CD8-positive, alpha-beta memory T cell (primary cell): ENCODE results near the gene TAB2. TPM values are rescaled to one million over a fixed set of nuclear protein-coding genes. Genes with fewer than 3 reads are reported as not detected.
"Not testable (repeated sequence)": the region's sequence is repeated elsewhere in the genome, so short reads cannot be mapped to it uniquely, and the experiment has no call there.

ENCODE experiments used
- CTCF ChIA-PET: fragments of 350-600 bp; sonication (Branson Sonifier 250); formaldehyde crosslinking; loops from one replicate; lab custom pipeline; 2021; ENCODE audit warnings: antibody characterized with exemption; lab: Charles Lee
- POLR2A ChIA-PET: fragments of 350-600 bp; sonication (Branson Sonifier 250); formaldehyde crosslinking; loops from one replicate; lab custom pipeline; 2021; ENCODE audit warnings: antibody characterized with exemption; lab: Charles Lee
- DNase-seq, 5 donors: peaks; one replicate each; pipeline versions ENCODE4 v3.0.0 to v3.0.0-alpha.2; 2020 to 2022; ENCODE audit warnings: mixed read lengths in 1 of 5
- H3K27ac ChIP-seq: one replicate; pipeline ENCODE4 v1.7.0; 2013; ENCODE audit warnings: low read depth, mild to moderate bottlenecking, low read length, moderate library complexity
- H3K27me3 ChIP-seq: 2 replicates; pipeline ENCODE4 v1.7.0; 2013; ENCODE audit warnings: low read length, mild to moderate bottlenecking; ENCODE audit not compliant: insufficient read depth, poor library complexity, severe bottlenecking
- H3K36me3 ChIP-seq: 2 replicates; pipeline ENCODE4 v1.7.0; 2013; ENCODE audit warnings: mild to moderate bottlenecking, low read length, moderate library complexity; ENCODE audit not compliant: insufficient read depth
- H3K4me1 ChIP-seq: 2 replicates; pipeline ENCODE4 v1.7.0; 2013; ENCODE audit warnings: mild to moderate bottlenecking, low read length, moderate library complexity; ENCODE audit not compliant: insufficient read depth
- H3K4me3 ChIP-seq: 2 replicates; pipeline ENCODE4 v1.7.0; 2013; ENCODE audit warnings: mild to moderate bottlenecking, low read length
- H3K9me3 ChIP-seq: 2 replicates; pipeline ENCODE4 v1.7.0; 2013; ENCODE audit warnings: mild to moderate bottlenecking, low read length
- H3K27ac Mint-ChIP-seq, 8 donors: one replicate each; pipeline ENCODE4 v1.8.0; 2020 to 2021; ENCODE audit warnings: mixed read lengths in 8 of 8, mild to moderate bottlenecking in 6 of 8, inconsistent platforms in 3 of 8, moderate library complexity in 3 of 8
- H3K27me3 Mint-ChIP-seq, 2 donors: one replicate each; pipeline ENCODE4 v1.8.0; 2020 to 2021; ENCODE audit warnings: mixed read lengths in 2 of 2, mild to moderate bottlenecking in 1 of 2, moderate library complexity in 1 of 2
- H3K36me3 Mint-ChIP-seq, 3 donors: one replicate each; pipeline ENCODE4 v1.8.0; 2020 to 2021; ENCODE audit warnings: mixed read lengths in 3 of 3, inconsistent platforms in 1 of 3, mild to moderate bottlenecking in 1 of 3
- H3K4me1 Mint-ChIP-seq, 3 donors: one replicate each; pipeline ENCODE4 v1.8.0; 2020 to 2021; ENCODE audit warnings: mixed read lengths in 3 of 3, inconsistent platforms in 1 of 3, mild to moderate bottlenecking in 1 of 3
- H3K4me3 Mint-ChIP-seq, 7 donors: one replicate each; pipeline ENCODE4 v1.8.0; 2020 to 2021; ENCODE audit warnings: mixed read lengths in 7 of 7, mild to moderate bottlenecking in 6 of 7, moderate library complexity in 4 of 7, inconsistent platforms in 2 of 7
- H3K9me3 Mint-ChIP-seq, 5 donors: one replicate each; pipeline ENCODE4 v1.8.0; 2020 to 2022; ENCODE audit warnings: mixed read lengths in 5 of 5, mild to moderate bottlenecking in 3 of 5, moderate library complexity in 2 of 5, inconsistent platforms in 1 of 5
- polyA plus RNA-seq: library from polyadenylated mRNA; unstranded; fragments of 300-500 nt; fragmentation: Illumina TruSeq; gene quantifications from one replicate; pipeline ENCODE4 v1.2.3, GENCODE V29; 2021
- total RNA-seq, 2 experiments: library from RNA; stranded (reverse); gene quantifications; one replicate each; pipeline ENCODE4 v1.2.3, GENCODE V29; 2021

The TAB2 gene
- total and polyA plus RNA-seq, 3 experiments from 2014 or later: 16.6 to 109 (median 103) TPM

GRCh38 chr6:149346078-149346477 lies 28.6 kb downstream of the TAB2 start:
- ChIA-PET POLR2A (interaction anchor here (0.8 kb wide), 1 partner anchor 29 kb away, joined by 3 read pairs; no protein-coding TSS in a partner anchor), CTCF (no interaction called here)
- H3K4me1 ChIP-seq: peaks cover 41% of the 10 kb centered on the region
- H3K36me3 ChIP-seq: no peaks in the 10 kb centered on the region
- no peak overlapping the region for H3K27ac ChIP-seq
- no peaks in the 10 kb centered on the region for H3K9me3 ChIP-seq
- H3K27me3 ChIP-seq: no peaks in the 10 kb centered on the region
- H3K27me3 Mint-ChIP-seq: no peaks in the 10 kb centered on the region
- H3K4me1 Mint-ChIP-seq: peaks cover 71 to 87% (median 84%) of the 10 kb centered on the region in 3 donors
- peak overlapping the region in 1 of 7 donors; percentile 13 for H3K4me3 Mint-ChIP-seq
- H3K36me3 Mint-ChIP-seq: peaks cover 0 to 44% (median 8%) of the 10 kb centered on the region in 3 donors
- no peak for DNase-seq
- H3K4me3 ChIP-seq: no peak overlapping the region
- peak overlapping the region in 3 of 8 donors; percentile 8 to 69 (median 25) for H3K27ac Mint-ChIP-seq
- no peaks in the 10 kb centered on the region for H3K9me3 Mint-ChIP-seq

DNA sequence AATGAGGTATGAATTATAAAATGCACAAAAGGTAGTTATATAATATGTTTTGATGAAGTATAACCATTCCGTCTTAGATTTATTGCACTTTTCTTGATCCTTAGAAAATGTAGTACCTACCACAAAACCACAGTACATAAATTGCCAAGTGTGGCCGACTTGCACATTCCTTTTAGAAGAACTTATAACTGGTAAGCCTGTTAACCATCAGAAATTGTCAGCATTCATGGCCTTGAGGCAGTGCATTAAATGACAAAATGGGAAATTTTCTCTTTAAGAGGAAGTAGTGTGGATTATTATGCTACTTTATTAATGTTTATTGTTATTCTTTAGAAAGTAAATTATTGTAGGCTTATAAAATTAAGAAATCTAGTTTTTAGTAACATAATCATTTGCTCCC lies 29.6 kb downstream of the TAB2 start:
- Histone ChIP-seq H3K4me3 (no peak overlapping the region), H3K27ac (no peak overlapping the region), H3K27me3 (no peaks in the 10 kb centered on the region), H3K9me3 (no peaks in the 10 kb centered on the region), H3K36me3 (no peaks in the 10 kb centered on the region), H3K4me1 (peaks cover 37% of the 10 kb centered on the region)
- Mint-ChIP-seq H3K4me3 (no peak overlapping the region), H3K27me3 (no peaks in the 10 kb centered on the region), H3K27ac (no peak overlapping the region), H3K9me3 (no peaks in the 10 kb centered on the region), H3K36me3 (peaks cover 0 to 45% (median 8%) of the 10 kb centered on the region in 3 donors), H3K4me1 (peaks cover 67 to 87% (median 84%) of the 10 kb centered on the region in 3 donors)
- ChIA-PET CTCF (interaction anchor here (1.3 kb wide), 1 partner anchor 36 kb away, joined by 3 read pairs; no protein-coding TSS in a partner anchor), POLR2A (no interaction called here)
- DNase-seq: no peak

DNA sequence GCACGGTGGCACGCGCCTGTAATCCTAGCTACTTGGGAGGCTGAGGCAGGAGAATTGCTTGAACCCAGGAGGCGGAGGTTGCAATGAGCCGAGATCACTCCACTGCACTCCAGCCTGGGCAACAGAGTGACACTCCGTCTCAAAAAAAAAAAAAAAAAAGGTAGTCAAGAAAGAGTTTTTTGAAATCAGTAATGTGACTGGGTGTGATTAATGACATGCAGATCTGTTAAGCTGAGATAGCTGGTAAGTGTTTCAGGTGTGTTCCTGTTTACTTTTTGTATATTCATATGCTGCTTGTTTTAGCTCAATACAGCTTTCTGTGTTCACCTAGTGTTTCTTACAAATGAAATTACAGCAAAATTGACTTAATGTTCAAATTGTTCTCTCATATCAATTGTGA lies 31.8 kb downstream of the TAB2 start:
- H3K36me3 ChIP-seq, H3K27me3 ChIP-seq, H3K9me3 Mint-ChIP-seq, CTCF ChIA-PET, H3K9me3 ChIP-seq, H3K27me3 Mint-ChIP-seq, H3K4me3 ChIP-seq, DNase-seq, H3K27ac ChIP-seq: not testable (repeated sequence)
- peak overlapping the region in 2 of 8 donors; percentile 12 to 43 for H3K27ac Mint-ChIP-seq
- POLR2A ChIA-PET: interaction anchor here (0.6 to 0.7 kb wide), 2 partner anchors 32 to 154 kb away, joined by 3 to 5 read pairs; no protein-coding TSS in a partner anchor
- peak overlapping the region in 1 of 7 donors; percentile 2 for H3K4me3 Mint-ChIP-seq
- peaks cover 38% of the 10 kb centered on the region for H3K4me1 ChIP-seq
- peaks cover 66 to 85% (median 82%) of the 10 kb centered on the region in 3 donors for H3K4me1 Mint-ChIP-seq
- peaks cover 0 to 41% (median 8%) of the 10 kb centered on the region in 3 donors for H3K36me3 Mint-ChIP-seq

- Mint-ChIP-seq H3K36me3 (peaks cover 0 to 31% (median 4%) of the 10 kb centered on the region in 3 donors), H3K27ac (no peak overlapping the region)
- H3K4me1 ChIP-seq: peaks cover 38% of the 10 kb centered on the region
Measured at GRCh38 chr6:149354009-149354408, 36.5 kb downstream of the TAB2 start.

DNA sequence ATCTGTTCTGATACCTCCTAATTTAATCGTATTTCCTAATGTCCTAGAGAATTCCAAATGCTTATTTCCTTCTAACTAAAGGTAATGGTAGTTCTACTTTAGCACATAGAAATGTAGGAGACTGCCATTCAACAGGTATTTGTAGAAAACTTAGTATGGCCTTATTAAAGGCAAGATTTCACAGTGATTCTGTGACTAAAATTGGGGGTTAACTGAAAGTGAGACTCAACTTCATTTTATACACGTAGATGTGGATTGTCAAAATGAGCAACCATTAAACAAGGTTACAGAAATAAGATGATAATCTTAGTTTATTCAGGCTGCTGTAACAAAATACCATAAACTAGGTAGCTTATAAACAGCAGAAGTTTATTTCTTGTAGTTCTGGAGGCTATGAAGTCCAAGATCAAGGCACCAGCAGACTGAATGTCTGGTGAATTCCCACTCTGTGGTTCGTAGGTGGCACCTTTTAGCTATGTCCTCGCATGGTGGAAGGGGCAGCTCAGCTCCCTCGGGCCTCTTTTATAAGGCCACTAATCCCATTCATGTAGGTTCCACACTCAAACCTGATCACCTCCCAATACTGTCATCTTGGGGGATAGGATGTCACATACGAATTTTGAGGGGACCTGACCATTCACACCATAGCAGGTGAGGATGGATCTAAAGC lies 38.7 kb downstream of the TAB2 start:
- CTCF ChIA-PET: no interaction called here
- peaks cover 64 to 91% (median 91%) of the 10 kb centered on the region in 3 donors for H3K4me1 Mint-ChIP-seq
- no peaks in the 10 kb centered on the region for H3K9me3 ChIP-seq
- H3K27ac Mint-ChIP-seq: peak overlapping the region in 6 of 8 donors; percentile 7 to 54 (median 38)
- no peaks in the 10 kb centered on the region for H3K36me3 ChIP-seq
- H3K4me1 ChIP-seq: peaks cover 44% of the 10 kb centered on the region
- H3K27ac ChIP-seq: no peak overlapping the region
- H3K4me3 Mint-ChIP-seq: no peak overlapping the region
- peaks cover 0 to 36% (median 0%) of the 10 kb centered on the region in 3 donors for H3K36me3 Mint-ChIP-seq
- no peak overlapping the region for H3K4me3 ChIP-seq
- H3K27me3 Mint-ChIP-seq: no peaks in the 10 kb centered on the region
- no peaks in the 10 kb centered on the region for H3K27me3 ChIP-seq
- no peak for DNase-seq
- H3K9me3 Mint-ChIP-seq: no peaks in the 10 kb centered on the region
- POLR2A ChIA-PET: no interaction called here

More at GRCh38 chr6:149354009-149354408, 36.5 kb downstream of the TAB2 start:
- Histone ChIP-seq H3K27me3 (no peaks in the 10 kb centered on the region), H3K9me3 (no peaks in the 10 kb centered on the region), H3K4me3 (no peak overlapping the region), H3K36me3 (no peaks in the 10 kb centered on the region), H3K27ac (no peak overlapping the region)
- DNase-seq: no peak
- POLR2A ChIA-PET: interaction anchor here (0.6 kb wide), 1 partner anchor 40 kb away, joined by 3 read pairs; no protein-coding TSS in a partner anchor
- CTCF ChIA-PET: no interaction called here
- peaks cover 66 to 93% (median 91%) of the 10 kb centered on the region in 3 donors for H3K4me1 Mint-ChIP-seq
- peak overlapping the region in 1 of 7 donors; percentile 10 for H3K4me3 Mint-ChIP-seq
- no peaks in the 10 kb centered on the region for H3K27me3 Mint-ChIP-seq
- H3K9me3 Mint-ChIP-seq: no peaks in the 10 kb centered on the region

- ChIA-PET CTCF (no interaction called here), POLR2A (no interaction called here)
- Mint-ChIP-seq H3K36me3 (peaks cover 3 to 43% (median 9%) of the 10 kb centered on the region in 3 donors), H3K4me3 (no peak overlapping the region), H3K9me3 (peaks cover 0 to 3% (median 0%) of the 10 kb centered on the region in 5 donors), H3K4me1 (peaks cover 66 to 91% (median 91%) of the 10 kb centered on the region in 3 donors), H3K27me3 (no peaks in the 10 kb centered on the region), H3K27ac (peak overlapping the region in 3 of 8 donors; percentile 21 to 87 (median 50))
- no peak overlapping the region for H3K27ac ChIP-seq
- H3K4me3 ChIP-seq: no peak overlapping the region
- no peaks in the 10 kb centered on the region for H3K27me3 ChIP-seq
- DNase-seq: no peak
- H3K4me1 ChIP-seq: peaks cover 40% of the 10 kb centered on the region
- H3K36me3 ChIP-seq: no peaks in the 10 kb centered on the region
- no peaks in the 10 kb centered on the region for H3K9me3 ChIP-seq
Measured at GRCh38 chr6:149357726-149358538, 40.4 kb downstream of the TAB2 start.

DNA sequence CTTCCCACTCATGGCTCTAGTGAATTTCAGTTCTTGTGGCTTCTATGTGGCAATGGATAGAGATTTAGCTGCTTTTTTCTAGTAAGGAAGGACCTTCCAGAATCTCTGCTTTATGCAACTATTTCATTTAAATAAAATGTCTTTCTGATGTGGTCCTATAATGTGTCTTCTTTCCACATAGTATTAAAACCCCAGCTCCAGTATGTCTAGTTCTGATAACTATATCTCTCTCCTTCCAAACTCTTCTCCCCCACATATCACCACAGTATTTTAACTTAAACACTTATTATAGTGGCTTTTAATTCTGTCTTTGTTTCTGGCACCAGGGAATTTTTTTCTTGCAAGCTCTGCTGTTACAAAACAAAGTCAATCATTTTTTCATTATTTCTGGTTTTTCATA lies 41.9 kb downstream of the TAB2 start:
- Histone ChIP-seq H3K4me1 (peaks cover 41% of the 10 kb centered on the region), H3K27me3 (no peaks in the 10 kb centered on the region), H3K4me3 (no peak overlapping the region), H3K36me3 (no peaks in the 10 kb centered on the region), H3K27ac (no peak overlapping the region), H3K9me3 (no peaks in the 10 kb centered on the region)
- H3K9me3 Mint-ChIP-seq: peaks cover 0 to 3% (median 0%) of the 10 kb centered on the region in 5 donors
- peak overlapping the region in 5 of 8 donors; percentile 20 to 47 (median 38) for H3K27ac Mint-ChIP-seq
- POLR2A ChIA-PET: interaction anchor here (0.7 kb wide), 1 partner anchor 11 kb away, joined by 3 read pairs; no protein-coding TSS in a partner anchor
- peaks cover 59 to 83% (median 82%) of the 10 kb centered on the region in 3 donors for H3K4me1 Mint-ChIP-seq
- DNase-seq: no peak
- peaks cover 3 to 39% (median 9%) of the 10 kb centered on the region in 3 donors for H3K36me3 Mint-ChIP-seq
- H3K27me3 Mint-ChIP-seq: no peaks in the 10 kb centered on the region
- peak overlapping the region in 1 of 7 donors; percentile 49 for H3K4me3 Mint-ChIP-seq
- CTCF ChIA-PET: interaction anchor here (0.8 to 1.5 kb wide), 2 partner anchors 12 to 277 kb away, joined by 3 to 6 read pairs; no protein-coding TSS in a partner anchor
